Esophagus muscularis mucosa (tissue), 4 donors: Measurements from ENCODE around the gene ACCS. TPM values are rescaled to one million over a fixed set of nuclear protein-coding genes. Genes with fewer than 3 reads are reported as not detected.

Experiments used
- DNase-seq: peaks from one replicate; pipeline ENCODE4 v3.0.0-alpha.2; 2017; ENCODE audit errors: extremely low spot score
- H3K27ac ChIP-seq, 4 donors: fragments of 200-600 bp; sonication (generic); replicated peaks in 1 of 4; 1 replicate in 3 of 4; 2 replicates in 1 of 4; pipeline ENCODE4 v1.5.1; 2016 to 2019; ENCODE audit warnings: mild to moderate bottlenecking in 1 of 4
- H3K27me3 ChIP-seq, 4 donors: fragments of 200-600 bp; sonication (generic); one replicate each; pipeline versions ENCODE4 v1.5.1 to v1.6.0; 2016 to 2019
- H3K36me3 ChIP-seq, 4 donors: fragments of 200-600 bp; sonication (generic); one replicate each; pipeline ENCODE4 v1.5.1; 2016 to 2019
- H3K4me1 ChIP-seq, 4 donors: fragments of 200-600 bp; sonication (generic); one replicate each; pipeline ENCODE4 v1.5.1; 2016 to 2019
- H3K4me3 ChIP-seq, 4 donors: fragments of 200-600 bp; sonication (generic); 1 replicate in 2 of 4; 2 replicates in 2 of 4; pipeline ENCODE4 v1.5.1; 2016 to 2019; ENCODE audit warnings: mild to moderate bottlenecking in 4 of 4, moderate library complexity in 1 of 4
- H3K9me3 ChIP-seq, 4 donors: fragments of 200-600 bp; sonication (generic); 1 replicate in 3 of 4; 2 replicates in 1 of 4; pipeline ENCODE4 v1.5.1; 2016 to 2019
- CTCF ChIP-seq, 3 experiments: fragments of 200-600 bp in 2 of 3; fragments of 450-650 bp in 1 of 3; sonication (generic) in 2 of 3; IDR thresholded peaks; one replicate each; pipeline ENCODE4 v1.5.1; 2017 to 2019; ENCODE audit warnings: antibody characterized with exemption in 3 of 3, mild to moderate bottlenecking in 2 of 3, moderate library complexity in 1 of 3
- EP300 ChIP-seq: sonication (generic); formaldehyde crosslinking; IDR thresholded peaks from one replicate; pipeline ENCODE4 v1.6.1; 2017; ENCODE audit warnings: antibody characterized with exemption
- POLR2A ChIP-seq: fragments of 450-650 bp; IDR thresholded peaks from one replicate; pipeline ENCODE4 v1.6.1; 2017; ENCODE audit warnings: antibody characterized with exemption, moderate library complexity, mild to moderate bottlenecking, low read depth
- POLR2AphosphoS5 ChIP-seq, 2 donors: sonication (generic); formaldehyde crosslinking; IDR thresholded peaks; one replicate each; pipeline ENCODE4 v1.6.1; 2017; ENCODE audit warnings: antibody characterized with exemption in 2 of 2
- WGBS: methylation state at CpG from one replicate; pipeline ENCODE4 v1.1.5; 2018; 5-methylcytosine and 5-hydroxymethylcytosine counted together
- intact Hi-C: fragments of 100-400 bp; cut with DNase I; formaldehyde crosslinking; loops from one replicate; pipeline ENCODE4 v1.15.1; 2023
- total RNA-seq, 4 donors: library from RNA; depleted of rRNA; stranded (reverse); fragments of >200 nt; gene quantifications; one replicate each; pipeline versions ENCODE4 v1.1.0 to v1.2.1, GENCODE V29; 2016

The ACCS gene
- total RNA-seq, 4 donors from 2014 or later, result 8.0 to 19.1 (median 13.5) TPM

GRCh38 chr11:44113018-44113417 is 46.9 kb downstream of the ACCS start:
- DNase-seq, result no peak
- TF ChIP-seq CTCF (IDR thresholded peaks at IDR 0.05) (no peak), EP300 (no peak), POLR2A (no peak), POLR2AphosphoS5 (IDR thresholded peaks at IDR 0.05) (no peak)
- no peak overlapping the region for H3K4me3 ChIP-seq
- intact Hi-C loops, result no loop called here
- H3K36me3 ChIP-seq, result peaks cover 16 to 61% (median 47%) of the 10 kb centered on the region in 4 donors
- WGBS, result 83% methylated on average over 3 of the region's 3 CpGs
- no peaks in the 10 kb centered on the region for H3K27me3 ChIP-seq
- H3K27ac ChIP-seq, result no peak overlapping the region
- peaks cover 15 to 24% (median 21%) of the 10 kb centered on the region in 4 donors for H3K4me1 ChIP-seq
- H3K9me3 ChIP-seq, result no peaks in the 10 kb centered on the region

- TF ChIP-seq POLR2AphosphoS5 (IDR thresholded peaks at IDR 0.05), result no peak
- TF ChIP-seq CTCF (IDR thresholded peaks at IDR 0.05), result no peak
- TF ChIP-seq POLR2A, result no peak
- TF ChIP-seq EP300, result no peak
- H3K27ac ChIP-seq, result no peak overlapping the region
- no peaks in the 10 kb centered on the region for H3K27me3 ChIP-seq
- H3K36me3 ChIP-seq, result peaks cover 10 to 56% (median 42%) of the 10 kb centered on the region in 4 donors
- DNase-seq, result no peak
- 86% methylated on average over 3 of the region's 3 CpGs for WGBS
- intact Hi-C loops, result no loop called here
- no peak overlapping the region for H3K4me3 ChIP-seq
- H3K4me1 ChIP-seq, result peaks cover 15 to 24% (median 21%) of the 10 kb centered on the region in 4 donors
- no peaks in the 10 kb centered on the region for H3K9me3 ChIP-seq
Observed at GRCh38 chr11:44113572-44113971, 47.5 kb downstream of the ACCS start.

- peaks cover 5 to 55% (median 35%) of the 10 kb centered on the region in 4 donors for H3K36me3 ChIP-seq
- no peak overlapping the region for H3K4me3 ChIP-seq
- H3K4me1 ChIP-seq, result peaks cover 15 to 36% (median 19%) of the 10 kb centered on the region in 4 donors
- H3K9me3 ChIP-seq, result no peaks in the 10 kb centered on the region
- H3K27me3 ChIP-seq, result no peaks in the 10 kb centered on the region
- intact Hi-C loops, result no loop called here
- H3K27ac ChIP-seq, result no peak overlapping the region
- no peak for DNase-seq
- 51% methylated on average over 3 of the region's 3 CpGs for WGBS
- TF ChIP-seq POLR2A (no peak), EP300 (no peak), CTCF (IDR thresholded peaks at IDR 0.05) (no peak), POLR2AphosphoS5 (IDR thresholded peaks at IDR 0.05) (no peak)
Observed at GRCh38 chr11:44116234-44116830, 50.3 kb downstream of the ACCS start.

GRCh38 chr11:44120169-44120568 is 54.1 kb downstream of the ACCS start:
- Histone ChIP-seq H3K36me3 (peaks cover 14 to 70% (median 29%) of the 10 kb centered on the region in 4 donors), H3K9me3 (no peaks in the 10 kb centered on the region), H3K27ac (no peak overlapping the region), H3K4me3 (no peak overlapping the region), H3K4me1 (peaks cover 0 to 18% (median 3%) of the 10 kb centered on the region in 4 donors), H3K27me3 (no peaks in the 10 kb centered on the region)
- intact Hi-C loops, result no loop called here
- no peak for DNase-seq
- peak in 1 of 3 experiments; percentile 30 for TF ChIP-seq CTCF (IDR thresholded peaks at IDR 0.05)
- no peak for TF ChIP-seq POLR2AphosphoS5 (IDR thresholded peaks at IDR 0.05)
- TF ChIP-seq EP300, result no peak
- no peak for TF ChIP-seq POLR2A
- 77% methylated on average over 5 of the region's 5 CpGs for WGBS

- TF ChIP-seq POLR2A (no peak), POLR2AphosphoS5 (IDR thresholded peaks at IDR 0.05) (no peak), EP300 (no peak), CTCF (IDR thresholded peaks at IDR 0.05) (no peak)
- Histone ChIP-seq H3K36me3 (peaks cover 57 to 92% (median 64%) of the 10 kb centered on the region in 4 donors), H3K4me3 (no peak overlapping the region), H3K4me1 (peaks cover 0 to 5% (median 0%) of the 10 kb centered on the region in 4 donors), H3K27me3 (no peaks in the 10 kb centered on the region), H3K27ac (no peak overlapping the region), H3K9me3 (no peaks in the 10 kb centered on the region)
- intact Hi-C loops, result no loop called here
- WGBS, result 67% methylated on average over 4 of the region's 4 CpGs
- DNase-seq, result no peak
Observed at GRCh38 chr11:44125598-44125997, 59.5 kb downstream of the ACCS start.
